KMS-11 (cell line): Measurements from ENCODE around the gene TIMM22.

ENCODE experiments used
- H2AFZ ChIP-seq: fragments of 200-600 bp; sonication (generic); 2 replicates; pipeline ENCODE4 v1.6.1; 2016; ENCODE audit warnings: antibody characterized with exemption, mixed run types, low read depth
- H3K27ac ChIP-seq: fragments of 200-600 bp; sonication (generic); 2 replicates; pipeline ENCODE4 v1.6.1; 2016; ENCODE audit warnings: mild to moderate bottlenecking, mixed run types
- H3K27me3 ChIP-seq: fragments of 200-600 bp; sonication (generic); 2 replicates; pipeline ENCODE4 v1.6.1; 2017; ENCODE audit warnings: mild to moderate bottlenecking, low read depth, mixed run types, moderate library complexity; ENCODE audit not compliant: insufficient read depth
- H3K36me3 ChIP-seq: fragments of 200-600 bp; sonication (generic); 2 replicates; pipeline ENCODE4 v1.6.1; 2017; ENCODE audit warnings: mild to moderate bottlenecking, mixed run types; ENCODE audit not compliant: insufficient read depth
- H3K4me1 ChIP-seq: fragments of 200-600 bp; sonication (generic); 2 replicates; pipeline ENCODE4 v1.6.1; 2016; ENCODE audit warnings: mild to moderate bottlenecking, low read depth, mixed run types; ENCODE audit not compliant: poor library complexity, severe bottlenecking
- H3K4me2 ChIP-seq: fragments of 200-600 bp; sonication (generic); 2 replicates; pipeline ENCODE4 v1.7.0; 2016; ENCODE audit warnings: mild to moderate bottlenecking, mixed run types
- H3K4me3 ChIP-seq: fragments of 200-600 bp; sonication (generic); IDR thresholded peaks from 2 replicates; pipeline ENCODE4 v1.6.1; 2017; ENCODE audit warnings: low read depth, low read length, mixed read lengths; ENCODE audit not compliant: insufficient read depth
- H3K79me2 ChIP-seq: fragments of 200-600 bp; sonication (generic); 2 replicates; pipeline ENCODE4 v1.6.1; 2016; ENCODE audit warnings: low read depth, mixed run types; ENCODE audit not compliant: insufficient read depth
- H3K9ac ChIP-seq: fragments of 200-600 bp; sonication (generic); 2 replicates; pipeline ENCODE4 v1.6.1; 2016; ENCODE audit warnings: mild to moderate bottlenecking, mixed run types
- H4K20me1 ChIP-seq: fragments of 200-600 bp; sonication (generic); 2 replicates; pipeline ENCODE4 v1.6.1; 2016; ENCODE audit warnings: mild to moderate bottlenecking, mixed run types; ENCODE audit not compliant: insufficient read depth
- TF ChIP-seq, protein P1 (sequence below): fragments of 200-600 bp; sonication (generic); conservative IDR thresholded peaks from 2 replicates; pipeline ENCODE4 v1.6.1; 2017; ENCODE audit warnings: low read depth, mild to moderate bottlenecking, antibody characterized with exemption, low read length, moderate library complexity, mixed read lengths

TIMM22 gene

DNA sequence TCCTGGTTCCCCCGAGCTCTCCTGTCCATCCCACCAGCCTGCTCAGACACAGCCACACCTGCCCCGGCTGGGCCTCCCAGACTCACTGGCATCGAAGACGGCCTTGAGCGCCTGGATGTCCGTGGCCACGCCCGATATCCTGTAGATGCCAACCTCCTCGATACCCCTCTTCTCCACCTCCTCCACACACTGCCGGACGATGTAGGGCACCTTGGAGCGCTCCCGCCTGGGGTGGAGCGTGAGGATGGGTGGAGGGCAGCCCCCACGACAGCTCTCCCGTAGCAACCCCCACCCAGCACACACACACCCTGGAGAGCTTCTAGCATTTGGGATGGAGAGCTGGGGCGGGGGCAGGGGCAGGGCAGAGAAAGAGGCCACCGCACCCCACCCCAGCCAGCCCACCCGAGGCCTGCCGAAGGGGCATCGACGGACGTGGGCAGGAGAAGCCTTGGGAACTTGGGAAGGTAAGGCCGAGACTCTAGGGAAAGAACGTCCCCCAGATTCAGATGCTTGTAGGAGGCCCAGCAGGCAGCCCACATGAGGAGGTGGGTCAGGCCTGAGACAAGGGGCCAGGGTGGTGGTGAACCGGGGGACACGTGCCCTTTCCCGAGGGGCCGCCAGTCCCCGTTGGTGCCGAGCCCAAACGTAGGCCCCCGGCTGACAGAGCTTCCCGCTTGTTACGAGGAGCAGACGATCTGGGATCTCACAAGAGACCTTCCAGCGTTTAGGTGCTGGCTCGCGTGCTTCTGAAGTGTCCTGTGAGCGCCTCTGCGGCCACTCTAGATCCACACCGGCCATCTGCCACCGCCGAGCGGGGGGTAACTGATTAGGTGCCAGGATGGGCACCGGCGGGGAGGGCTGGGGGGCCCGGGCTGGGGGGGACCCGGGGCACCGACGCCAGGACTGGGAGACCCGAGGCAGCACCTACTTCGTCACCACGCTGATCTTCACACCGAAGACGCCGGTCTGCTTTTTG lies 15.1 kb downstream of the TIMM22 start:
- Histone ChIP-seq H3K36me3 (no peaks in the 10 kb centered on the region), H3K4me2 (no peak overlapping the region), H4K20me1 (no peaks in the 10 kb centered on the region), H3K4me3 (no peak overlapping the region), H3K79me2 (no peaks in the 10 kb centered on the region), H2AFZ (no peak overlapping the region), H3K27me3 (no peaks in the 10 kb centered on the region), H3K9ac (no peak overlapping the region), H3K4me1 (no peaks in the 10 kb centered on the region), H3K27ac (no peak overlapping the region)
- TF ChIP-seq, protein P1, sequence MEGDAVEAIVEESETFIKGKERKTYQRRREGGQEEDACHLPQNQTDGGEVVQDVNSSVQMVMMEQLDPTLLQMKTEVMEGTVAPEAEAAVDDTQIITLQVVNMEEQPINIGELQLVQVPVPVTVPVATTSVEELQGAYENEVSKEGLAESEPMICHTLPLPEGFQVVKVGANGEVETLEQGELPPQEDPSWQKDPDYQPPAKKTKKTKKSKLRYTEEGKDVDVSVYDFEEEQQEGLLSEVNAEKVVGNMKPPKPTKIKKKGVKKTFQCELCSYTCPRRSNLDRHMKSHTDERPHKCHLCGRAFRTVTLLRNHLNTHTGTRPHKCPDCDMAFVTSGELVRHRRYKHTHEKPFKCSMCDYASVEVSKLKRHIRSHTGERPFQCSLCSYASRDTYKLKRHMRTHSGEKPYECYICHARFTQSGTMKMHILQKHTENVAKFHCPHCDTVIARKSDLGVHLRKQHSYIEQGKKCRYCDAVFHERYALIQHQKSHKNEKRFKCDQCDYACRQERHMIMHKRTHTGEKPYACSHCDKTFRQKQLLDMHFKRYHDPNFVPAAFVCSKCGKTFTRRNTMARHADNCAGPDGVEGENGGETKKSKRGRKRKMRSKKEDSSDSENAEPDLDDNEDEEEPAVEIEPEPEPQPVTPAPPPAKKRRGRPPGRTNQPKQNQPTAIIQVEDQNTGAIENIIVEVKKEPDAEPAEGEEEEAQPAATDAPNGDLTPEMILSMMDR: no peak

DNA sequence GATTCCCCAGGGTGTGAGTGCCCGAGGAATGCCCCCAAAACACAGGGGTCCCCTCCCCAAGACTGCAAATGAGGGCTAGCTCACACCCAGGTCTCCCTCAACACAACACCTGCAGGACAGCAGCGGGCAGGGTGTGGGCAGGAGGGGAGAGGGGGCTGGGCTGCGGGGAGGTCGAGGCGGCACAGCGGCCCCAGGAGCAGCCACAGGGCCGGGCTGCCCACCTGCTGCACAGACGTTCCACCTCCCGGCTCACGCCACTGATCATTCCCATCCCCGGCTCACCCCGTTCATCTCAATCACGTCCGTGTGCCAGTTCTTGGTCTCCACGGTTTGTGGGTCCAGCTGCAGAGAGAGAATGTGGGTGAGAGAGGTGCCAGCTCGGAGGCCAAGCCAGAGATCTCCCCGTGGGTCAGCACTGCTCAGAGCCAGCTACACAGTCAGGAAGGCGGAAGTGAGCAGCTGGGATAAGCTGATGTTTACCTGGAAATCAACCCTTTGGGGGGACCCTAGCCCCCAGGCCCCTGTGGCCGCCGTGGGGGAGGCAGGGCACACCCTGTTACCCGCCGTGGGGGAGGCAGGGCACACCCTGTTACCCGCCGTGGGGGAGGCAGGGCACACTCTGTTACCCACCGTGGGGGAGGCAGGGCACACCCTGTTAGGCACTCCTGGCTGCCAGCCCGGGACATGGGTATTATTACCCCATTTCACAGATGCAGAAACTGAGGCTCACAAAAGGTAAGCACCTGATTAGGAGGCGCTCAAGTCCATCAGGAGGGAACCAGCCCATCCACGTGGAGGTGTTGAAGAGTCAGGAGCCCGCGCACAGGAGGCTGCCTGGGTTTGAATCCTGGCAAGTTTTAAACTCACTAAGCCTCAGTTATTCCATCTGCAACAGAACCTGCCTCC lies 16.1 kb downstream of the TIMM22 start:
- H3K4me2 ChIP-seq: no peak overlapping the region
- no peaks in the 10 kb centered on the region for H3K27me3 ChIP-seq
- H3K27ac ChIP-seq: no peak overlapping the region
- no peaks in the 10 kb centered on the region for H3K79me2 ChIP-seq
- H4K20me1 ChIP-seq: no peaks in the 10 kb centered on the region
- TF ChIP-seq, protein P1: no peak
- H3K36me3 ChIP-seq: no peaks in the 10 kb centered on the region
- no peak overlapping the region for H3K4me3 ChIP-seq
- no peak overlapping the region for H2AFZ ChIP-seq
- no peak overlapping the region for H3K9ac ChIP-seq
- H3K4me1 ChIP-seq: no peaks in the 10 kb centered on the region

DNA sequence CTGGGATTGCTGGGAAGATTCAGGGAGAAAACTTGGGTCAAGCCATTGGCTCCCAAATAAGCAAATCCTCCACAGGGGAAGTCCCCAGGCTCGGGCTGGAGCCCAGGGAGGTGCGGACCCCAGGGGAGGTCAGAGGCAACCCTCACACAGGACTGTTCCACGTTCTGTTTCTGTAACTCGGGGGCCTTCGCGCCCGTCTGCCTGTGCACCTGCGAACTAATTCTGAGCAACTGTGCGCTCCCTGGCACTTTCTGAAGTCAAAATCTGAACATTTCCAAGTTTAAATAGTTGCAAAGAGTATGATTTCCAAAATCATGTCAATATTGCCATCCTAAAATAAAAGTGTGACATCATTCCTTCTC lies 16.8 kb downstream of the TIMM22 start:
- no peak overlapping the region for H3K27ac ChIP-seq
- H4K20me1 ChIP-seq: no peaks in the 10 kb centered on the region
- H3K27me3 ChIP-seq: no peaks in the 10 kb centered on the region
- H3K36me3 ChIP-seq: no peaks in the 10 kb centered on the region
- H3K4me1 ChIP-seq: no peaks in the 10 kb centered on the region
- H2AFZ ChIP-seq: no peak overlapping the region
- no peak overlapping the region for H3K4me2 ChIP-seq
- H3K4me3 ChIP-seq: no peak overlapping the region
- TF ChIP-seq, protein P1: no peak
- H3K9ac ChIP-seq: no peak overlapping the region
- H3K79me2 ChIP-seq: no peaks in the 10 kb centered on the region

DNA sequence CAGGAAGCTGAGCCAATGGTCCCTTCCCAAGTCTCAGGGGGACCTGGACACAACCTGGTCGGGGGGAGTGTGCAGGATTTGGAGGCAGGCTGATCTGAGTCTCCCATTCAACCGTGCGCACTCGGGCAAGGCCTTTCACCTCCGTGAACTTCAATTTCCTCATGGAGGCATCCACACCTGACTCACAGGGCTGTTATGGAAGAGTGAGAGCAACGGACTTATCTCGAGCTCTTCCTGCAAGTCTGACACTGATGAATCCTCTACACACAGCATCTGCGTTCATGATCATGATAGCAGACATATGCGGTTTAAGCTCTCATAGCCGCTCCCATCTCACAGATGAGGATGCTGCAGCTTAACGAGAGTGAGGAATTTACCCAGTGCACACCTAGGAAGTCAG lies 21.6 kb downstream of the TIMM22 start:
- Histone ChIP-seq H3K27ac (no peak overlapping the region), H3K4me1 (no peaks in the 10 kb centered on the region), H3K36me3 (no peaks in the 10 kb centered on the region), H2AFZ (no peak overlapping the region), H3K4me3 (no peak overlapping the region), H3K79me2 (no peaks in the 10 kb centered on the region), H4K20me1 (no peaks in the 10 kb centered on the region), H3K4me2 (no peak overlapping the region), H3K27me3 (no peaks in the 10 kb centered on the region), H3K9ac (no peak overlapping the region)
- TF ChIP-seq, protein P1: no peak
